Right lobe of liver (tissue), 6 donors: ENCODE results near the gene MS4A15. TPM values are rescaled to one million over a fixed set of nuclear protein-coding genes. Genes with fewer than 3 reads are reported as not detected.

Experiments
- ATAC-seq, 4 donors: fragments of 200-7000 bp; cut with Tn5 transposase; one replicate each; pipeline ENCODE4 v1.9.1; 2020; ENCODE audit warnings: mild to moderate bottlenecking in 4 of 4, moderate library complexity in 4 of 4
- DNase-seq, 3 donors: peaks; one replicate each; pipeline ENCODE4 v3.0.0-alpha.2; 2020
- H3K27ac ChIP-seq, 3 donors: fragments of 200-600 bp; one replicate each; pipeline ENCODE4 v1.8.0; 2022
- H3K27me3 ChIP-seq, 2 donors: fragments of 200-600 bp; one replicate each; pipeline ENCODE4 v1.8.0; 2022
- H3K36me3 ChIP-seq, 4 donors: fragments of 200-600 bp; sonication (generic) in 1 of 4; one replicate each; pipeline versions ENCODE4 v1.5.1 to v1.8.0; 2017 to 2022; ENCODE audit warnings: control low read depth in 1 of 4
- H3K4me1 ChIP-seq, 4 donors: fragments of 200-600 bp; sonication (generic) in 1 of 4; one replicate each; pipeline versions ENCODE4 v1.5.1 to v1.8.0; 2017 to 2022; ENCODE audit warnings: control low read depth in 1 of 4
- H3K4me3 ChIP-seq, 3 donors: fragments of 200-600 bp; one replicate each; pipeline ENCODE4 v1.8.0; 2022
- H3K9me3 ChIP-seq, 4 donors: fragments of 200-600 bp; sonication (generic) in 1 of 4; one replicate each; pipeline versions ENCODE4 v1.5.1 to v1.8.0; 2017 to 2022; ENCODE audit warnings: control low read depth in 1 of 4
- CTCF ChIP-seq, 4 donors: fragments of 200-600 bp in 3 of 4; fragments of 450-650 bp in 1 of 4; IDR thresholded peaks; one replicate each; pipeline versions ENCODE4 v1.5.1 to v1.8.0; 2016 to 2022; ENCODE audit warnings: antibody characterized with exemption in 4 of 4, mild to moderate bottlenecking in 2 of 4
- POLR2A ChIP-seq: fragments of 450-650 bp; IDR thresholded peaks from one replicate; pipeline ENCODE4 v1.6.1; 2017; ENCODE audit warnings: antibody characterized with exemption, mild to moderate bottlenecking
- WGBS: methylation state at CpG from one replicate; pipeline ENCODE4 v1.1.6; 2018; ENCODE audit warnings: low coverage, low lambda C conversion rate; ENCODE audit not compliant: insufficient coverage; ENCODE audit errors: missing lambda C conversion rate; 5-methylcytosine and 5-hydroxymethylcytosine counted together
- intact Hi-C, 2 donors: fragments of 100-400 bp; cut with DNase I; formaldehyde crosslinking; loops; one replicate each; pipeline versions ENCODE4 v1.11.2 to v1.14.1; 2022
- total RNA-seq, 6 experiments: library from RNA; depleted of rRNA in 2 of 6; stranded (reverse); fragments of >200 nt in 2 of 6; fragmentation: NEBNext Ultra II Directional in 3 of 6; extraction: Animal tissue kit (Norgen Biotek cat#: 25700) in 3 of 6; gene quantifications; one replicate each; pipeline versions ENCODE4 v1.1.0 to v1.2.4, GENCODE V29; 2016 to 2023
- donor health status: DM: no; HTN: yes; CAD: no.
- donor health status: DM: no; HTN: no; CAD: no.
- donor health status: DM: no; HTN: no; CAD: no.
- donor health status: DM: no; HTN: yes; CAD: no.
- donor health status: DM: no; HTN: yes; CAD: no.

The MS4A15 gene
- total RNA-seq, 6 experiments from 2014 or later, result not detected

- no peak for ATAC-seq
- TF ChIP-seq CTCF (IDR thresholded peaks at IDR 0.05) (no peak), POLR2A (no peak)
- H3K27me3 ChIP-seq, result no peaks in the 10 kb centered on the region
- DNase-seq, result no peak
- H3K36me3 ChIP-seq, result no peaks in the 10 kb centered on the region
- H3K27ac ChIP-seq, result no peak overlapping the region
- WGBS, result 20% methylated on average over 2 of the region's 6 CpGs
- H3K4me3 ChIP-seq, result no peak overlapping the region
- intact Hi-C loops, result no loop called here
- H3K9me3 ChIP-seq, result no peaks in the 10 kb centered on the region
- H3K4me1 ChIP-seq, result no peaks in the 10 kb centered on the region
Measured at GRCh38 chr11:60795291-60795690, 38.6 kb downstream of the MS4A15 start.

- DNase-seq, result no peak
- Histone ChIP-seq H3K4me1 (no peaks in the 10 kb centered on the region), H3K27ac (no peak overlapping the region), H3K9me3 (no peaks in the 10 kb centered on the region), H3K4me3 (no peak overlapping the region), H3K27me3 (no peaks in the 10 kb centered on the region), H3K36me3 (no peaks in the 10 kb centered on the region)
- no peak for ATAC-seq
- TF ChIP-seq CTCF (IDR thresholded peaks at IDR 0.05), result no peak
- TF ChIP-seq POLR2A, result no peak
- intact Hi-C loops, result no loop called here
- WGBS, result 64% methylated on average over 3 of the region's 17 CpGs
Measured at GRCh38 chr11:60797846-60798630, 41.4 kb downstream of the MS4A15 start.

GRCh38 chr11:60798631-60799030 lies 42.0 kb downstream of the MS4A15 start:
- Histone ChIP-seq H3K36me3 (no peaks in the 10 kb centered on the region), H3K9me3 (no peaks in the 10 kb centered on the region), H3K27ac (no peak overlapping the region), H3K4me1 (no peaks in the 10 kb centered on the region), H3K4me3 (no peak overlapping the region), H3K27me3 (no peaks in the 10 kb centered on the region)
- ATAC-seq, result no peak
- intact Hi-C loops, result no loop called here
- TF ChIP-seq CTCF (IDR thresholded peaks at IDR 0.05), result no peak
- TF ChIP-seq POLR2A, result no peak
- no CpG with 5 or more reads among the region's 3 CpGs for WGBS
- DNase-seq, result no peak

GRCh38 chr11:60801194-60801593 lies 44.5 kb downstream of the MS4A15 start:
- Histone ChIP-seq H3K27me3 (no peaks in the 10 kb centered on the region), H3K36me3 (no peaks in the 10 kb centered on the region), H3K9me3 (no peaks in the 10 kb centered on the region), H3K27ac (no peak overlapping the region), H3K4me3 (no peak overlapping the region), H3K4me1 (no peaks in the 10 kb centered on the region)
- 85% methylated on average over 5 of the region's 10 CpGs for WGBS
- TF ChIP-seq CTCF (IDR thresholded peaks at IDR 0.05) (no peak), POLR2A (no peak)
- intact Hi-C loops, result no loop called here
- no peak for ATAC-seq
- DNase-seq, result no peak
